Smooth muscle cell (in vitro differentiated cells): Measurements from ENCODE around the gene SBF2. TPM values are rescaled to one million over a fixed set of nuclear protein-coding genes. Genes with fewer than 3 reads are reported as not detected.
"Not testable (repeated sequence)": the region's sequence is repeated elsewhere in the genome, so short reads cannot be mapped to it uniquely, and the experiment has no call there.

ENCODE experiments used
- DNase-seq: peaks from one replicate; lab custom pipeline; 2025; ENCODE audit not compliant: unreplicated experiment; lab: John Stamatoyannopoulos, UW
- H2AFZ ChIP-seq: fragments of 200-600 bp; sonication (generic); 2 replicates; pipeline ENCODE4 v1.6.0; 2016; ENCODE audit warnings: antibody characterized with exemption, low read depth, mild to moderate bottlenecking
- H3F3A ChIP-seq: fragments of 200-600 bp; sonication (generic); 2 replicates; pipeline ENCODE4 v1.6.0; 2017; ENCODE audit warnings: antibody characterized with exemption, low read depth
- H3K27ac ChIP-seq: fragments of 200-600 bp; sonication (generic); 2 replicates; pipeline ENCODE4 v1.5.1; 2016; ENCODE audit warnings: low read depth, mild to moderate bottlenecking
- H3K27me3 ChIP-seq: fragments of 200-600 bp; sonication (generic); 2 replicates; pipeline ENCODE4 v1.6.1; 2016; ENCODE audit warnings: low read depth, mild to moderate bottlenecking
- H3K36me3 ChIP-seq: fragments of 200-600 bp; sonication (generic); 2 replicates; pipeline ENCODE4 v1.5.1; 2016; ENCODE audit warnings: low read depth
- H3K4me1 ChIP-seq: fragments of 200-600 bp; sonication (generic); 2 replicates; pipeline ENCODE4 v1.5.1; 2016; ENCODE audit warnings: low read depth
- H3K4me2 ChIP-seq: fragments of 200-600 bp; sonication (generic); 2 replicates; pipeline ENCODE4 v1.6.0; 2016; ENCODE audit warnings: mild to moderate bottlenecking
- H3K4me3 ChIP-seq: fragments of 200-600 bp; sonication (generic); 2 replicates; pipeline ENCODE4 v1.5.1; 2016; ENCODE audit warnings: mild to moderate bottlenecking
- H3K79me2 ChIP-seq: fragments of 200-600 bp; sonication (generic); 2 replicates; pipeline ENCODE4 v1.6.0; 2016; ENCODE audit warnings: low read depth, mild to moderate bottlenecking
- H3K9ac ChIP-seq: fragments of 200-600 bp; sonication (generic); 2 replicates; pipeline ENCODE4 v1.6.0; 2016; ENCODE audit warnings: low read depth
- H3K9me3 ChIP-seq: fragments of 200-600 bp; sonication (generic); replicated peaks from 2 replicates; pipeline ENCODE4 v1.5.1; 2016; ENCODE audit warnings: low read depth
- H4K20me1 ChIP-seq: fragments of 200-600 bp; sonication (generic); 2 replicates; pipeline ENCODE4 v1.6.0; 2016; ENCODE audit warnings: low read depth
- WGBS: methylation state at CpG from one replicate; pipeline ENCODE4 v1.1.7; 2016; ENCODE audit warnings: low lambda C conversion rate; 5-methylcytosine and 5-hydroxymethylcytosine counted together
- polyA plus RNA-seq: library from polyadenylated mRNA; unstranded; fragments of >200 nt; fragmentation: Nextera tagmentation; extraction: Ambion mirVana; gene quantifications from 2 replicates; pipeline ENCODE4 v1.2.1, GENCODE V29; 2016
- total RNA-seq: library from RNA; depleted of rRNA; stranded (reverse); fragments of >200 nt; gene quantifications from 2 replicates; pipeline ENCODE4 v1.2.3, GENCODE V29; 2014
- TF ChIP-seq, protein P1 (sequence below): fragments of 200-600 bp; sonication (generic); IDR thresholded peaks from 2 replicates; pipeline ENCODE4 v1.5.1; 2017; ENCODE audit warnings: borderline replicate concordance, mild to moderate bottlenecking, antibody characterized with exemption; ENCODE audit not compliant: insufficient read depth, poor library complexity, severe bottlenecking

SBF2 gene
- total and polyA plus RNA-seq, 2 experiments from 2014 or later = 19.0 to 80.7 TPM

- WGBS = 73% methylated on average over 2 of the region's 2 CpGs
- TF ChIP-seq, protein P1, sequence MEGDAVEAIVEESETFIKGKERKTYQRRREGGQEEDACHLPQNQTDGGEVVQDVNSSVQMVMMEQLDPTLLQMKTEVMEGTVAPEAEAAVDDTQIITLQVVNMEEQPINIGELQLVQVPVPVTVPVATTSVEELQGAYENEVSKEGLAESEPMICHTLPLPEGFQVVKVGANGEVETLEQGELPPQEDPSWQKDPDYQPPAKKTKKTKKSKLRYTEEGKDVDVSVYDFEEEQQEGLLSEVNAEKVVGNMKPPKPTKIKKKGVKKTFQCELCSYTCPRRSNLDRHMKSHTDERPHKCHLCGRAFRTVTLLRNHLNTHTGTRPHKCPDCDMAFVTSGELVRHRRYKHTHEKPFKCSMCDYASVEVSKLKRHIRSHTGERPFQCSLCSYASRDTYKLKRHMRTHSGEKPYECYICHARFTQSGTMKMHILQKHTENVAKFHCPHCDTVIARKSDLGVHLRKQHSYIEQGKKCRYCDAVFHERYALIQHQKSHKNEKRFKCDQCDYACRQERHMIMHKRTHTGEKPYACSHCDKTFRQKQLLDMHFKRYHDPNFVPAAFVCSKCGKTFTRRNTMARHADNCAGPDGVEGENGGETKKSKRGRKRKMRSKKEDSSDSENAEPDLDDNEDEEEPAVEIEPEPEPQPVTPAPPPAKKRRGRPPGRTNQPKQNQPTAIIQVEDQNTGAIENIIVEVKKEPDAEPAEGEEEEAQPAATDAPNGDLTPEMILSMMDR = no peak
- DNase-seq = no peak
- H4K20me1 ChIP-seq = no peaks in the 10 kb centered on the region
- no peak overlapping the region for H3K9ac ChIP-seq
- H3K27me3 ChIP-seq = no peaks in the 10 kb centered on the region
- no peak overlapping the region for H3K27ac ChIP-seq
- H3F3A ChIP-seq = peaks cover 3% of the 10 kb centered on the region
- H3K36me3 ChIP-seq = no peaks in the 10 kb centered on the region
- peaks cover 10% of the 10 kb centered on the region for H3K4me1 ChIP-seq
- H2AFZ ChIP-seq = no peak overlapping the region
- peak overlapping the region; percentile 16 for H3K4me3 ChIP-seq
- no peaks in the 10 kb centered on the region for H3K9me3 ChIP-seq
- H3K4me2 ChIP-seq = peak overlapping the region; percentile 59
- H3K79me2 ChIP-seq = peaks cover 10% of the 10 kb centered on the region
Observed at GRCh38 chr11:10041748-10042446, 252.1 kb downstream of the SBF2 start.

GRCh38 chr11:10041332-10041731, 252.7 kb downstream of the SBF2 start:
- DNase-seq = no peak
- no peaks in the 10 kb centered on the region for H3K27me3 ChIP-seq
- no peak overlapping the region for H3K27ac ChIP-seq
- TF ChIP-seq, protein P1 = no peak
- no peaks in the 10 kb centered on the region for H3K9me3 ChIP-seq
- no peak overlapping the region for H2AFZ ChIP-seq
- peak overlapping the region; percentile 16 for H3K4me3 ChIP-seq
- H3K4me2 ChIP-seq = no peak overlapping the region
- H3F3A ChIP-seq = peaks cover 3% of the 10 kb centered on the region
- no peaks in the 10 kb centered on the region for H3K36me3 ChIP-seq
- H4K20me1 ChIP-seq = no peaks in the 10 kb centered on the region
- peaks cover 13% of the 10 kb centered on the region for H3K79me2 ChIP-seq
- 77% methylated on average over 2 of the region's 2 CpGs for WGBS
- no peak overlapping the region for H3K9ac ChIP-seq
- H3K4me1 ChIP-seq = peaks cover 10% of the 10 kb centered on the region

- TF ChIP-seq, protein P1 = no peak
- Histone ChIP-seq H3K36me3 (no peaks in the 10 kb centered on the region), H3K27ac (no peak overlapping the region), H3K4me2 (no peak overlapping the region), H4K20me1 (peaks cover 12% of the 10 kb centered on the region), H3F3A (peaks cover 3% of the 10 kb centered on the region), H2AFZ (no peak overlapping the region), H3K4me3 (no peak overlapping the region), H3K9me3 (no peaks in the 10 kb centered on the region), H3K27me3 (no peaks in the 10 kb centered on the region), H3K79me2 (peaks cover 16% of the 10 kb centered on the region), H3K4me1 (peaks cover 2% of the 10 kb centered on the region), H3K9ac (no peak overlapping the region)
- no peak for DNase-seq
- WGBS = 91% methylated on average over 2 of the region's 2 CpGs
Observed at GRCh38 chr11:10038521-10039302, 255.3 kb downstream of the SBF2 start.

- peaks cover 26% of the 10 kb centered on the region for H3K79me2 ChIP-seq
Observed at GRCh38 chr11:10035932-10036331, 258.1 kb downstream of the SBF2 start.

More at GRCh38 chr11:10035932-10036331, 258.1 kb downstream of the SBF2 start:
- not testable (repeated sequence) for H3F3A ChIP-seq, H3K4me1 ChIP-seq, H3K27ac ChIP-seq, H2AFZ ChIP-seq, H3K4me3 ChIP-seq, DNase-seq, H3K9ac ChIP-seq, H3K27me3 ChIP-seq, H3K9me3 ChIP-seq, H3K36me3 ChIP-seq, H3K4me2 ChIP-seq
- H4K20me1 ChIP-seq = peaks cover 29% of the 10 kb centered on the region
- WGBS = 98% methylated on average over 6 of the region's 6 CpGs
